NCI-H1930 (cell line): ENCODE results near the gene ASAP2.
"Not testable (repeated sequence)": the region's sequence is repeated elsewhere in the genome, so short reads cannot be mapped to it uniquely, and the experiment has no call there.

Source experiments
- DNase-seq, 2 experiments: peaks; one replicate each; lab custom pipeline; 2025; lab: John Stamatoyannopoulos, UW

Gene ASAP2

GRCh38 chr2:9382604-9383235 lies 176.1 kb downstream of the ASAP2 start:
- no peak for DNase-seq

DNA sequence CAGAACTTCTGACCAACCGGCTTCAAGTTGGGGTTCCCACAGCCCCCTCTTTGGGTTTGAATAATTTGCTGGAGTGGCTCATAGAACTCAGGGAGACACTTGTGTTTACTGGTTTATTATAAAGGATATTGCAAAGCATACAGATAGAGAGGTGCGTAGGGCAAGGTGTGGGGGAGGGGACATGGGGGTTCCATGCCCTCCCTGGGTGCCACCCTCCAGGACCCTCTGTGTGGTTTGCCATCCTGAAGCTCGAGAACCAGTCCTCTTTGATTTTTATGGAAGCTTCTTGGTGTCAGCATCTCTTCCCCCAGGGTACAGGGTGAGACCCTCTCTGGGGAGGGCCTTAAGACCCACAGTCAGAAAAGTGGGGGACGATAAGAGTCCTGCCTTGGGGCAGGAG lies 177.9 kb downstream of the ASAP2 start:
- DNase-seq = no peak

DNA sequence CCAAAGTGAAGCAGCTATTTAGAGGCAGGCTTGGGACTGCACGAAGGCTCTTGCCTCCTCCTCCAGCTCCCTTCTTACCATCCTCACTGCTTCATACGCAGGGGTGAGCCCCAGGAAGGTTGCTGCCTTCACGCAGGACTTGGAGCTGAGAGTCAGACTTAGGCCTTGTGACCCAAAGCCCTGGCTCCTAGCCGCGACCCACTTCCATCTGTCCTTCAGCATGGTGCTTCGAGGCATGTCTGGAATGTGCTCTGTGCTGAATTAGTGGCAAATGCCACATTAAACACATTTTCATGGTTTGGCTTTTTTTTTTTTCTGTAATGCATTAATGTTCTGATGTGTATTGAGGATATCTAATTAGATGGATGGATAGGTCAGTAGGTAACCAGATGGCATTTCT lies 179.2 kb downstream of the ASAP2 start:
- no peak for DNase-seq

DNA sequence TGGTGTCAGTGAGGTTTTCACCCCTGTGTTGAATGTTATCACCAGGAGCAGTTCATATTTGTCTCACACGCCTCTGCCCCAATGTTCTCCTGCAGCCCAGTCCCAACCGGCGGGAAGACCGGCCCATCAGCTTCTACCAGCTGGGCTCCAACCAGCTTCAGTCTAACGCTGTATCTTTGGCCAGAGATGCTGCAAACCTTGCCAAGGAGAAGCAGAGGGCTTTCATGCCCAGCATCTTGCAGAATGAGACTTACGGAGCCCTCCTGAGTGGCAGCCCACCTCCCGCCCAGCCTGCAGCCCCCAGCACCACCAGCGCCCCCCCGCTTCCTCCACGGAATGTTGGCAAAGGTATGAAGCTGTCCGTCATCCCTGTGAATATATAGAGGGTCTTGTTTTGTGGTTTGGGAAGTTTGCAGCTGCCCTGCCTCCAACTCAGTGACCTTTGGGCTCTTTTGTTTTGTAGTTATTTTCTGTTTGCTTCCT lies 181.6 kb downstream of the ASAP2 start:
- DNase-seq = no peak

DNA sequence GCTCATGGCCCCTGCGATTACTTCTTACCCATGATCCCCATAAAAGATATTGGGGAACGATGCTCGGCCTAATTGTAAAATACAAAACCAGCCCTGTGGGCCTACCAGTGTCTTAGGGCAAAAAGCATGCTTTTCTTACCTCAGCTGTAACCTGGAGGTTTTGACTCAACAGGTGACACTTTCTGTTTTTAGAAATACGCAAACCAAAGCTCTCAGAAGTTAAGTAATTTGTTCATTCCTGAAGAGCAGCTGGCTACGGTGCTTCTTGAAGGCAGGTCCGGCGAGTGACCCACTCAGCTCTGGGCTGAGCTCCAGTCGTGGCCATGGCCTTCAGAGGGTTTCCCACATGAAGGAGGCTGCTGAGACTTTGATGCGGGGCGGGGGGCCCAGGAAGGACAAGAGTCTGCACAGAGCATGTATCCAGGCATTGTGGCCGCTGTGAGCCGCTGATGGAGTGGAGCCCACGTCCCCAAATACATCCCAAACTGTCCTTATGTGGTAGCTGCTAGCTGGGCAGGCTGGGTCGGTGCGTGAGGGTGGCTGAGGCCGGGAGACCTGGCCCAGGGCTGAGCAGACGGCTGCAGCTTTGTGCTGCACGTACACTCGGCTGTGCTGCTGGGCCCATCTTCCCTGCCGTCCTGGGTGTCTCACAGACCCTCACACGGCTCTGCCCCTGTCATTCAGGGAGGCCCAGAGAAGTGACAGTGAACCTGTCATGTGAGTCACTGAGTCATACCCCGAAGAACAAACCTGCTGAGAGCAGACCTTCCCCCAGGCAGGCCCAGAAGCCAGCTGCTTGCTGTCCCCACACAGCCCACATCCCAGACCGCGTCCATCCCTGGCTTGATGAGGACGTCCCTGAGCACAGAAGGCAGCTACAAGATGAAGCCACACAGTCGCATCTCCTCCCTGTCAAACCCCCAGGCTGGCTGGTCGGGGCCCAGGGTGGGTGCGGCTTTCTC lies 182.6 kb downstream of the ASAP2 start:
- no peak for DNase-seq

DNA sequence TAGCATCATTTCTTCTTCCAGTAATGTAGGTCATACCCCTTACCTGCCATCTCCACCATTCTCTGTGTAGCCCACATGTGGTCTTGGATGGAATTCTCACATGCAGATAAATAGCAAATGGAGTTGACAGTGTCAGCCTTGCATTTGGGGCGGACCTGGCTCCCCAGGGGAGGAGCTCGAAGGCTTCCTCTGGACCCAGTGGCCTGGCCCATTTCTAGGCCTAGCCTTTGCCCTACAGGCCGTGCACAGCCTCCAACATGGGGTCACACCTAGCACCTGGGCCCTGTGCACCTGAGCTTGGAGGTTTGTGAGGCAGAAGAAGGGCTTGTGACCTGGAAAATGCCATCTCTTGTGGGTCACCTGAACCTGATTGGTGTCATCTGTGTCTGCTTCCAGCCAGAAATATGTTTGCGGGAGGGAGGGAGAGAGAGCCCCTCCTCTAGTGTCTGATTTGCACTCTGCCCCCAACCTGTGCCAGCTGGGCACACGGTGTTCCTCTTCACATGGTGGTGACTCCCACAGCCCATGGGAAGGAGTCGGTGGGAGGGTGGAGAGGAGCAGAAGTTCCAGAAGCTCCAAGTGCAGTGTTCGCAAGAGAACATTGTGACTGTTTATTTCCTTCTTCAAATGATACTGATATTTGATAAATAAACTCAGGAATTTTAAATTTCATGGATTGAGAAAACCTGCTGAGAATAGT lies 183.7 kb downstream of the ASAP2 start:
- no peak for DNase-seq

DNA sequence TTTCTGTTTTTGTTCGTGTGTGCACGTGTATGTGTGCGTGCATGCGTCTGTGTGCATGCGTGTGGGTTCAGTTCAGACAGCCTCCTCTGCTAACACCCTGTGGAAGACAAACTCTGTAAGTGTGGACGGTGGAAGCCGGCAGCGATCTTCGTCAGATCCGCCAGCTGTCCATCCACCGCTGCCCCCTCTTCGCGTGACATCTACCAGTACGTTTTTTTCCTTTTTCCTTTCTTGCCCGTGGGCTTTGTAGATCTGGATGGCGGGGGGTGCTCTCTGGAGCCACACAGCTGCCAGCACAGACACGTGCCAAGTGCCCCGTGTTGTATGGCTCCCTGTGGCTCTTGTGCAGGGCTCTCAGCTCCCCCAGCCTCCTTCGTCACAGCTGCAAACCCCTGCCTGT lies 184.4 kb downstream of the ASAP2 start:
- no peak for DNase-seq

DNA sequence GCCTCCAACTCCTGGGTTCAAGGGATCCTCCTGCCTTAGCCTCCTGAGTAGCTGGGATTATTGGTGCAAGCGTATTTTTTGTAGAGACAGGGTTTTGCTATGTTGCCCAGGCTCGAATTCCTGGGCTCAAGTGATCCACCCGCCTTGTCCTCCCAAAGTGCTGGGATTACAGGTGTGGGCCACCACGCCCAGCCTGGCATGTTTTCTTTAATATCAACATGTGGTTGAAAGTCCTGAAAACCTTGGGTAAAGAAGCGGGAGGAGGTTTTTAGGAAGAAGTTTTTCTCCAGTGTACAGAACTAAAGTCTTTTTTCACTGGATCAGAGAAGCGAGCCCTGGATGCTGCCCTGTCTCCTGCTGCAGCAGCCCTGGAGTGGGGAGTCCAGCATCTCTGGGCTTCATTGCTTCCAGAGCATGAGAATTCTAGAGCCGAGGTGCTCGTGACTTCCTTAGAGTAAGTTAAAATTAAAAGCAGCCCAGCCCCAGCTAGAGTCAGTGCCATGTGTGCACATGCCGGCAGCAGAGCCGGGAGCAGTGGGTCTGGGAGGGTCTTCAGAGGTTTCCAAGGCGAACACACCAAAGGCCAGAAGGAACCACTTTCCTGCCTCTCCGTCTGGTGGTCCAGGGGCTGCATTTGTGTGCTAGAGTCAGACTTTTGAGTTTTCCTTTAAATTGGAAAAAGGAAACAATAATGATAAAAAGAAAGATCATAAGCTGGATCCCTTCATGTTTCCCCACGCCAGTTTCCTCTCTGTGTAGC lies 185.5 kb downstream of the ASAP2 start:
- no peak for DNase-seq

- DNase-seq = no peak
Observed at GRCh38 chr2:9392898-9393765, 186.5 kb downstream of the ASAP2 start.

GRCh38 chr2:9394816-9395215 lies 188.2 kb downstream of the ASAP2 start:
- DNase-seq = no peak

DNA sequence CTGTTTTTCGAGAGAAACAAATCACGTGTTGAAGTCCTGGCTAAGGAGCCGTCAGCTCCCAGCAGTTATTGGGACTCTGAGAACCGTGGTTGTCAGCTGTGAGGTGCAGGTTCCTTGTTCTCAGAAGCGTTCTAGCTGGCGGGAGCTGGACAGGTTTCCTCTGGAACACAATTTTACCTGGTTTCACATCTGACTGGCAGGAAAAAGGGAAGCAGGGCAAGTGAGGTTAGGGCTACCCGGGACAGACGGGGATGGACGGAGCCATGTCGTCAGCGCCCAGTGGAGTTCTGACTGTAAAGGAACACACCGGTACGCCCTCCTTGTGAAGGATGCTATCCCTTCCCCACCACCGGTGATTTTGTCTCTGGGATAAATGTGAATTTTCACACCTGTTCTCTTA lies 190.6 kb downstream of the ASAP2 start:
- no peak for DNase-seq

DNA sequence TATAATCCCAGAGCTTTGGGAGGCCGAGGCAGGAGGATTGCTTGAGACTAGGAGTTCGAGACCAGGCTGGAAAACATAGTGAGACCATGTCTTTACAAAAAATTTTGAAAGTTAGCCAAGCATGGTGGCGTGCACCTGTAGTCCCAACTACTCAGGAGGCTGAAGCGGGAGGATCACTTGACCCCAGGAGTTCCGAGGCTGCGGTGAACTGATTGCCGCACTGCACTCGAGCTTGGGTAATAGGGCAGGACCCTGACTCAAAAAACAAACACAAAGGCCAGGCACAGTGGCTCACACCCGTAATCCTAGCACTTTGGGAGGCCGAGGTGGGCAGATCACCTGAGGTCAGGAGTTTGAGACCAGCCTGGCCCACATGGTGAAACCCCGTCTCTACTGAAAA lies 191.6 kb downstream of the ASAP2 start:
- not testable (repeated sequence) for DNase-seq

DNA sequence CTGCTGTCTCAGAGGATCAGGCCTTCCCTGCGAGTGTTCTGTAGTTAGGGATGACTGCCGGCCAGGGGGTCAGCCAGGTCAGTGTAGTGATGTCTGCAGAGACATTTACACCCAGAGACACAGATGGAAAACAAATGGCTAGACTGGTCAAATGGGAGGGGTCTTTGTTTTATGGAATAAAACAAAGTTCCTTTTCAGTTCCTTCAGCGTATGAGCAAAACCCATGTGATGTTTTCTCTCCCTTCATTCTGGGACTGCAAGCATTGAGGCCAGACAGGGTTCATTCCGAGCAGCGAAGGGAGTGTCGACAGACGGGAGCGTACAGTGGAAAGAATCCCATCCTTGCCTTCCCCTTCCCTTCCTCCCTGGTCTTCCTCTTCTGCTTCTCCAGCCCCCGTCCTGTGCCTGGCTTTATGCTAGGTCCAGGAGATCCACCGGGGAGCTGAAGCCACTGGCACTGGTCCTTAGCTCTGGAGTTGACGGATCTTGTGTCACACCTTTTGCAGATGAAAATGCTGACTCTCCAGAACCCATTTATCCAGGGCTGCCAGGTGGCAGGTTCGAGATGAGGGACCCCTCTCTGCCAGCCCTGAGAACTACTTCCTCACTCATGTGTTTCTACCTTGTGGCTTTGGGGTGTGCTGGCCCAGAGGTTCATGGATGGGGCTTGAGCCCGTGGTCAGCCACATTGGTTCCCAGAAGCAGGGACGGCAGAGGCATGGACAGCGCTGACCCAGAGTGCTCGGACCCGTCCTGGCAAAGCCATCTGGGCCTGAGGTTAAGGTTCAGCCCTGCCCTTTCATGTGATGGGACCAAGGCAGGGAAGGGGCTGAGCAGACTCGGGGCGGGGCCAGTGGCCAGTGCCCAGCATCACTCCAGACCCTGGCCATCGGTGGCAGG lies 192.5 kb downstream of the ASAP2 start:
- no peak for DNase-seq

DNA sequence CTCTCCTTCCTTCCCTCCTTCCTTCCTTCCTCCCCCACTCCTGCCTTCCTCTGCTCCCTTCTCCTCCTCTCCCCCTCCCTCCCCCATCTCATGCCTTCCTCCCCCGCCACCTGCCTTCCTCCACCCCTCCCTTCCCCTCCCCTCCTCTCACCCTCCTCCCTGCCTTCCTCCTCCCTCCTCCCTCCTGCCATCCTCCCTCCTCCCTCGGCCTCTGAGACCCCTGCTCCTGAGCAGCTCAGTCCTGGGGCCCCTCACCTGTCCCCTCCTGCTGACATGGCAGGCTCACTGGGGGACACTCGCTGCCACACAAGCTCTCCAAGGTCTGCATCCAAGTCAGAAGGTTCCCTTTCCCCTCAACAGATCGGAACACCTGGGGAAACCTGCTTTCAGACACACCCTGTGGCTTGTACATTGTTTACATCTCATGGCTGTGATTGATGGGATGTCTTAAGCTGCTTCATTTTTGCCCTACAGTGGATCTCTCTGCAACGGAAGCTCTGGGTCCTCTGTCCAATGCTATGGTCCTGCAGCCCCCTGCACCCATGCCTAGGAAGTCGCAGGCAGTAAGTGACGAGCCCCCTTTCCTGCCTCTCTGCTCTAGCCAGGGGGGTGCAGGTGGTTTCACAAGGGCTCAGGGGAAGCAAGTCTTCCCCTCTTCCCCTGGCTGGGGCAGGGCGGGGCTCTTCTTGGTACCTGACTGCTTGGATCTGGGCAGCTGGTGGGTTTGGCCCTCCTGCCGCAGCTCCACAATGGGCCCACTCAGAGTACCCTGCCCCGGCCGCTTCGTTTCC lies 193.9 kb downstream of the ASAP2 start:
- DNase-seq = no peak

DNA sequence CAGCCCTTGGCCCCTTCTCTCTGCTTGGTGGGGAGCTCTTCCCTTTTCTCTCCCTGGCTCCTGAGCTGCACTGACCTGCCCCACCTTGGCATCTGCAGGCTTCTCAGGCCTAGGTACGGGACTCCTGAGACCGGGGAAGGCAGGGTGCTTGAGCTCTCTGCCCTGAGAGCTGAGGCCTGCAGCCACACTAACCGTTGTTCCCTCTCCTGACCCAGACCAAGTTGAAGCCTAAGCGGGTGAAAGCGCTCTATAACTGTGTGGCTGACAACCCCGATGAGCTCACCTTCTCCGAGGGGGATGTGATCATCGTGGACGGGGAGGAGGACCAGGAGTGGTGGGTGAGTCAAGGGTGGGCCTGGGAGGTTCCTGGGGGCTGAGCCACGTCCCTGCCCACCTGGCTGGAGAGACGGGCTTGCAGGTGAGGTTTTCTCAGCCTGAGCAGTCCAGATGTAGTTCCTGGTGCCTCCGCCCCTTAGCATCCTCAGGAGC lies 194.5 kb downstream of the ASAP2 start:
- no peak for DNase-seq

DNA sequence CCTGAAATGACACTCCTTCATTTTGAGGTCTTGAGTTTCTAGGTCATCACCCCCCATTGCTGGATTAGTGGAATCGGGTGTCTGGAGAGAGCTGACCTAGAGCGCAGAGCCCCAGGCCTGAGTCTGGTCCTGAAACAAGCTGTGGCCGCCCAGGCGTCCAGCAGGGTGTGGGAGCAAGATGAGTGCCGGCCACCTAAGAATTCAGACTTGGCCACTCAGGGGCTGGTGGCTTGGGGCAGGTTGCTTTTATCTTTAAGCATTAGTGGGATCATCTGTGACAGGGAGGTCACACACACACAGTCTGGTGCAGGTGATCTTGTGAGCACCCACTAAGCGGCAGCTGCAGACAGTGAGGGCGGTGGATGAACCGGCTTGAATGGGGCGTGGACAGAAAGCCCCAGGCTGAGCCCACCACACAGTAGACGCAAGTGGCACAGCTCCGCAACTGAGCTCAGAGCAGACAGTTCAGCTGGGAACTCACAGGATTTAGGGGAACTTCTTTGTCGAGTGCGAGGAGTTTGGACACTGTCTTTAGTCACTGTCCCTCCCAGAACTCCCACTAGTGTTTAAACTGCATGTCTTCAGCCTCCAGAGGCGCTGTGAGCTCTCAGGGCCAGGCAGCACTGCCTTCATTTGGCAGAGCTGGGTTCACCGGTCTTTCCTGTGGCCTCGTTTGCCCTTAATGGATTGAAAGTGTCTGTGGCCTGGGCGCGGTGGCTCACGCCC lies 195.2 kb downstream of the ASAP2 start:
- DNase-seq = no peak

DNA sequence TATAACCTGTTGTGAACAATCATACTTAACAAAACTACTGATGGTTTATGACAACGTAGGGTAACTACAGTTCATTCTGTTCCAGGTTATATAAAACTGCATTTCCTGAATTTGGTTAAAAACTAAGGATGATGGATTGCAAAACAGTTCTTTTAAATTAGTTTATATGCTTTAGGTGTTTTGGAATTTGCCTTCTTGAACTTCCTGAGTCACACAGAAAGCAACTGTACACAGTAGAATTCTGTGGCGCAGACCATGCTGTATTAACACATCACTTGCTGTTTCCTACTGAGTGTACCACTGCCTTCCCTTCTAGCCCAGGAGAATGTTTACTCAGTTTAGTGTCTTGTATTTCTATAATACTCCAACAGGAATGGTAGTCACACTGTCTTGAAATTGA lies 197.3 kb downstream of the ASAP2 start:
- no peak for DNase-seq

GRCh38 chr2:9404451-9404850 lies 197.8 kb downstream of the ASAP2 start:
- no peak for DNase-seq
